Right cardiac atrium (tissue), 5 donors: ENCODE data around the gene ORC2. TPM values are rescaled to one million over a fixed set of nuclear protein-coding genes. Genes with fewer than 3 reads are reported as not detected.
A peak's percentile ranks its signal among the peaks of the same experiment; 100 is the strongest.
"Not testable (repeated sequence)": the region's sequence is repeated elsewhere in the genome, so short reads cannot be mapped to it uniquely, and the experiment has no call there.

Experiments used
- ATAC-seq, 2 donors: fragments of 200-7000 bp; cut with Tn5 transposase; one replicate each; pipeline versions ENCODE4 v1.8.0 to v1.9.1; 2020; ENCODE audit warnings: moderate library complexity in 2 of 2, mild to moderate bottlenecking in 1 of 2
- DNase-seq, 3 donors: peaks; one replicate each; pipeline ENCODE4 v3.0.0-alpha.2; 2020
- H3K27ac ChIP-seq: one replicate; pipeline ENCODE4 v1.5.1; 2013; ENCODE audit warnings: mild to moderate bottlenecking, low read length, control low read depth, moderate library complexity
- H3K27me3 ChIP-seq: one replicate; pipeline ENCODE4 v1.6.1; 2013; ENCODE audit not compliant: control insufficient read depth, insufficient read depth
- H3K4me1 ChIP-seq: one replicate; pipeline ENCODE4 v1.6.1; 2013; ENCODE audit warnings: low read length; ENCODE audit not compliant: control insufficient read depth, insufficient read depth
- H3K4me3 ChIP-seq: one replicate; pipeline ENCODE4 v1.5.1; 2013; ENCODE audit warnings: low read length, control low read depth
- H3K9me3 ChIP-seq: one replicate; pipeline ENCODE4 v1.6.1; 2013; ENCODE audit warnings: low read length; ENCODE audit not compliant: control insufficient read depth
- WGBS: extraction: QIAGEN DNeasy Blood & Tissue Kit; methylation state at CpG from one replicate; pipeline ENCODE4 v1.1.7; 2013; 5-methylcytosine and 5-hydroxymethylcytosine counted together
- intact Hi-C, 4 donors: fragments of 100-400 bp; cut with DNase I; formaldehyde crosslinking; loops; one replicate each; pipeline versions ENCODE4 v1.11.0 to v1.14.0; 2022 to 2023
- long read RNA-seq, 4 donors: library from polyadenylated mRNA; unstranded; transcript quantifications; one replicate each; pipeline ENCODE4 v2.0.0, GENCODE V29; 2020 to 2021
- polyA plus RNA-seq: library from polyadenylated mRNA; stranded (reverse); fragments of 200-250 nt; gene quantifications from one replicate; pipeline ENCODE4 v1.2.3, GENCODE V29; 2013
- total RNA-seq, 4 donors: library from RNA; stranded (reverse); fragmentation: NEBNext Ultra II Directional; extraction: Animal tissue kit (Norgen Biotek cat#: 25700); gene quantifications; one replicate each; pipeline ENCODE4 v1.2.1, GENCODE V29; 2021
- donor health status: healthy with polysubstance abuse.
- donor health status: DM: no; HTN: yes; CAD: no.
- donor health status: DM: no; HTN: no; CAD: no.
- donor health status: DM: no; HTN: yes; CAD: no; lungs with severe emphysema.
- donor health status: DM: yes; HTN: yes; CAD: no.

Gene ORC2
- 10 to 100 TPM; 23.0 to 25.8 (median 23.7) TPM for total RNA-seq
- polyA plus RNA-seq = 9.4 TPM
- long read RNA-seq, donor 1, full-length matches to known transcripts = 7 of 14 reads
- long read RNA-seq, donor 1, partial matches to known transcripts = 1 of 14 reads
- long read RNA-seq, donor 1, other reads (novel, unspliced or antisense) = 6 of 14 reads
- long read RNA-seq, donor 2, full-length matches to known transcripts = 4 of 5 reads
- long read RNA-seq, donor 2, partial matches to known transcripts = 0 of 5 reads
- long read RNA-seq, donor 2, other reads (novel, unspliced or antisense) = 1 of 5 reads
- long read RNA-seq, donor 3, full-length matches to known transcripts = 6 of 9 reads
- long read RNA-seq, donor 3, partial matches to known transcripts = 2 of 9 reads
- long read RNA-seq, donor 3, other reads (novel, unspliced or antisense) = 1 of 9 reads
- long read RNA-seq, donor 4, partial matches to known transcripts = 0 of 1 reads
- long read RNA-seq, donor 4, other reads (novel, unspliced or antisense) = 1 of 1 reads

DNA sequence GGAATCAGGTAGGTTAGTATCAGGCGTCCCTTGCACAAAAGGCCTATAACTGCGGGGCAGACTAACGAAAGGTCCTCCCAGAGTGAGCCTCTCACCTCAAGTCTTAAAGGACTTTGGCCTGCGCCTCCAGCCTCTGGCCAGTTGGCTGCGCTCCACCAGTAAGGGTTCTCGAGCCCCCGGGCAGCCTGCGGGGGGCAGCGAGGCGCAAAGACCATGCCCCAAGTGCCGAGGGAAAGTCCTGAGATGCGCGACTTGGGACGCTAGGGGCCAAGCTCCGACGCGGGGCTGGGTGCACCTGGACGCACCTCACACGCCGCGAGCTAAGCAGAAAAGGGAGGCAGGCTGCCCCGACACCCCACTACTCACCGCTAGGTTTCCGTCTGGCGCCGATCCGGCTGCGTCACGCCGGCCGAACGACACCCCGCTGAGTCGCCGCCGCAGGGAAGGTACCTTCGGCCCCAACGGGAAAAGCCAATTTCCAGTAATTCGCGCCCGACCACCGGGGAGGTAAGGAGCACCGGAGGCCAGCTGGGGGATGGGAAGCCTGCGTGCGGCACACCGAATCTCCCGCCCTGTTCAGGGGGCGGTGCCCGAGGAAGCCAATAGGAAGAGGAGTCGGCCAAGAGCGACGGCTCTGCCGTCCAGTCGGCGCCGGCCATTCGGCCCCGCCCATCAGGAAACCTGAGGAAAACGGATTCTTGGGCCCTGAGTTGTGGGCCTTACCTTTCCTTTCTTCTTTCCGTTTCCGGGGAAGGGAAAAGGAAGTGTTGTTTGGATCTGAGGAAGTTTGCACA, at the start of gene ORC2:
TSS of gene ORC2 (minus strand) at position 537 of the 794 bp plus-strand sequence. CDS start 5,537 bp downstream, outside the sequence.
- intact Hi-C loops = no loop called here
- DNase-seq = peak; percentile 95 to 98 (median 98)
- H3K4me1 ChIP-seq = peaks cover 1% of the 10 kb centered on the region
- no peaks in the 10 kb centered on the region for H3K27me3 ChIP-seq
- H3K4me3 ChIP-seq = peak within 1 kb of the TSS; percentile 52
- no peaks in the 10 kb centered on the region for H3K9me3 ChIP-seq
- WGBS = under 1% methylated on average over 61 of the region's 61 CpGs
- H3K27ac ChIP-seq = peak within 1 kb of the TSS; percentile 54
- ATAC-seq = peak; percentile 99 to 100

DNA sequence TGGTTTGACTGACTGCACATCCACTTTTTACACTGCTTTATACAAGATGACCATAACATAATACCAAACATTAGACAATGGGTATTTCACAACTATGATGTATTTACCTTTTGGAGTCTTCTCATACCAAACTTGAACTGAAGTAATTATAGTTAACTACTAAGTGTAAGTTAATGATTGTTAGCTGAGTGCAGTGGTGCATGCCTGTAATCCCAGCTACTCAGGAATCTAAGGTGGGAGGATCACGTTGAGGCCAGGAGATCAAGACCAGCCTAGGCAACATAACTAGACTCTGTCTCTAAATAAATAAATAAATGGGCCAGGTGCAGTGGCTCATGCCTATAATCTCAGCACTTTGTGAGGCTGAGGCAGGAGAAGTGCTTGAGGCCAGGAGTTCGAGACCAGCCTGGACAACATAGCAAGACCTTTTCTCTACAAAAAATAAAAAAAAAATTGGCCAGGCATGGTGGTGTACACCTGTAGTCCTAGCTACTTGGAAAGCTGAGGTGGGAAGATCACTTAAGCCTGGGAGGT, 44.9 kb upstream of the ORC2 start:
- no peak for ATAC-seq
- WGBS = 98% methylated on average over 2 of the region's 2 CpGs
- no peak for DNase-seq
- Histone ChIP-seq H3K27me3 (no peaks in the 10 kb centered on the region), H3K4me1 (no peaks in the 10 kb centered on the region), H3K4me3 (no peak overlapping the region), H3K9me3 (no peaks in the 10 kb centered on the region), H3K27ac (no peak overlapping the region)
- intact Hi-C loops = no loop called here

DNA sequence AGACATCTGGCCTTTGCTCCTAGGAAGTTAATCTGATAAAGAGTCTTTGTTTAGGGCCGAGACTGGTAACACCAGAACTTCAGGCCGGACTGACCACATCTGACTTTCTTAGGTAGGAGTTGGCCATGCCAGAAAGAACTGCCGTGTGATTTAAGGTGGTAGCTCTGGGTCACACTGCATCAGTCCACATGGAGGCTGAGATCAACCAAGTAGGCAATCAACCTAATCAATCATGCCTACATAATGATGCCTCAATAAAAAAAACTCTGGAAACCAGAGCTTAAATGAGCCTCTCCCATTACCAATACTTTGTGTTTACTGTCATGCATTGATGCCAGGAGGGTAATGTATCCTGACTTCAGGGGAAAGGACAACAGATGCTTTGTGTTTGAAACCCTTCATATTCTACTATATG, 44.1 kb upstream of the ORC2 start:
- intact Hi-C loops = no loop called here
- H3K4me3 ChIP-seq = no peak overlapping the region
- no peaks in the 10 kb centered on the region for H3K27me3 ChIP-seq
- WGBS = 82% methylated on average over 3 of the region's 3 CpGs
- no peak for ATAC-seq
- no peaks in the 10 kb centered on the region for H3K4me1 ChIP-seq
- H3K9me3 ChIP-seq = no peaks in the 10 kb centered on the region
- H3K27ac ChIP-seq = no peak overlapping the region
- no peak for DNase-seq

DNA sequence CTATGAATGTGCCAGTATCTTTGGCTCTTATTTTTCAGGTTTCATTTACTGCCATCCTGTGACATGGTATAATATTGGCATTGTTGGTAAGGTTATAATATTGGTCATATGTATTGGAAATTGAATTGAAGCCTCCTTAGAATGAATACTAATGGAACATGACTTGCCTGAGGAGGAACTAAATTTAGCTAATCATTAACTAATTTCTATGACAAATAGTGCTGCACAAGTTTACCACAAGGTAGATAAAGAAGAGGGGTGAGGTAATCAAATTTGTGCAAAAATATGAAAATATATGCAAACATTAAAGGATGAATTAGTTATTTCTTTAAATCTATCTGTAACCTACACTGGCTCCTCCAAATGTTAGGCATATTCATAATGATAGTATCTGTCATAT, 43.2 kb upstream of the ORC2 start:
- H3K27ac ChIP-seq = no peak overlapping the region
- intact Hi-C loops = no loop called here
- no peaks in the 10 kb centered on the region for H3K27me3 ChIP-seq
- no peak overlapping the region for H3K4me3 ChIP-seq
- H3K9me3 ChIP-seq = no peaks in the 10 kb centered on the region
- no peak for ATAC-seq
- no peak for DNase-seq
- H3K4me1 ChIP-seq = no peaks in the 10 kb centered on the region

DNA sequence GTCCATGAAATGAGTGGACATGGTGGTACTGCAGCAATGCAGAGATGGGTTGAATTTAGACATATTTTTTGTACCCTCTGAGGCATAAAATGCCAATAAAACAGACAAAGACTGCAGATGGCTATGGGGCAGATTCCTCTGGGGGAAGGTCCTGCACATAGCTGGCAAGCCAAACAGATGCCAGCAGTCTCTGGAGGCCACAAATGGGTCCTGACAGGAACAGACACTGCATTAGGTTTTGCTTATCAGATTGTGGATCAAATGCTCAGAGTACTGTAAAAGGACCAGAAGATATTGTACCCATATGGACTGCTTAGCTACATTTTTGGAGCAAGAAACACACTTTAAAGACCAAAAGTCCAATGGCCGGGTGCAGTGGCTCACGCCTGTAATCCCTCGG, 40.9 kb upstream of the ORC2 start:
- H3K4me1 ChIP-seq = no peaks in the 10 kb centered on the region
- no peak for ATAC-seq
- intact Hi-C loops = no loop called here
- H3K4me3 ChIP-seq = no peak overlapping the region
- no peak overlapping the region for H3K27ac ChIP-seq
- DNase-seq = no peak
- no peaks in the 10 kb centered on the region for H3K9me3 ChIP-seq
- 95% methylated on average over 3 of the region's 3 CpGs for WGBS
- no peaks in the 10 kb centered on the region for H3K27me3 ChIP-seq

DNA sequence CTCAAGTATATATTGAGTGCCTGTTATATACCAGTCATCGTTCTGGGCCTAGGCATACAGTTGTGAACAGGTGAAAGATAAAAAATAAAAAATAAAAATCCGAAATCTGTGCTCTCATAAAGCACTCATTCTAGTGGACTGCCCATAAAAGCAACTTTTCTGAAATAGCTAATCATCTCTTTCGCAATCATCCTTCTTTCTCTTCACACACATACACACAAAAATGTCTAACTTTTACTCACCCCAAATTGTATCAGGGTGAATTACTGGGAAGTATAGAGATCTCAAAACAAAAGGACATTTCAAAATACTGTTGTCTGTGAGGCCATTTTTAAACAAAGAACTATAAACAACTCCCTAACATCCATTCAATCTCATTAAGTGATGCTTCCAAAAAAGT, 29.6 kb upstream of the ORC2 start:
- intact Hi-C loops = no loop called here
- 94% methylated on average over 3 of the region's 3 CpGs for WGBS
- Histone ChIP-seq H3K4me3 (no peak overlapping the region), H3K27me3 (no peaks in the 10 kb centered on the region), H3K9me3 (no peaks in the 10 kb centered on the region), H3K4me1 (no peaks in the 10 kb centered on the region), H3K27ac (no peak overlapping the region)
- ATAC-seq (no peak), DNase-seq (no peak)

DNA sequence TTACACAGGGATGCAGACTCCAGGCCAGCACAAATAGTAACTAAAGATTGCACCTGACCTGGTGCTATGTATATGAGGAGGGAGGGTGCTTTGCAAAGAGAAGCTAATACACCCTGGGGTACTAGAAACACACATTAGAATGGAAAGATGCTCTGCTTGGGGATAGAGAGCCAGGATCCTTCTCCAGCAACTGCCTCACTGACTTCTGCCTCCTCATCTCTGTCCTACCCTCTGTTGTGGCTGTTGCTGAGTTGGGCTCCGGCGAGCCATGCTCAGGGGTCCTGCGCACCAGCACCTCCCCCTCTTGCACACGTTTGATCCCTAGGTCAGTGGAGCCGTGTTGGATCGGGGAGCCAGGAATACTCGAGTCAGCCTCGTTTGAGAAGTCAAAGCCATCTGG, 23.7 kb upstream of the ORC2 start:
- Histone ChIP-seq H3K4me1 (no peaks in the 10 kb centered on the region), H3K27me3 (no peaks in the 10 kb centered on the region), H3K9me3 (no peaks in the 10 kb centered on the region), H3K27ac (no peak overlapping the region), H3K4me3 (no peak overlapping the region)
- DNase-seq = no peak
- ATAC-seq = no peak
- intact Hi-C loops = no loop called here
- 88% methylated on average over 8 of the region's 8 CpGs for WGBS

DNA sequence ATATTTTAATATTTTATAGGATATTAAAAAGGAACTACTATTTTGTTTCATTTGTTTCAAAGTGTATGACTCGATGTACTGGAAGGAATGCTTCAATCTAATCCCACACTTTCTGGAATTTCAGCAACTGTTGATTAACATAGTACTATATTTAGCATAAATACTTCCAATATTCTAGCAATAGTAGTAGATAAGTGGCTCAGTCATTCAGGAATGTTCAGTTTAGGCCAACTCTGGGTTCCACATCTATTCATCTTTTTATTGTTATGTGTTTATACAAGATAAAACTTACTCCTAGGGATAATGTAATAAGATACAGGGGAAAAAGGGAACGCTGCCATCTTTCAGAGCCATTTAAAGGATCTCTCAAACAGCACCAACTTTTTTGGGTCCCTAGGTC, 22.3 kb upstream of the ORC2 start:
- WGBS = 53% methylated on average over 2 of the region's 2 CpGs
- Histone ChIP-seq H3K9me3 (no peaks in the 10 kb centered on the region), H3K27ac (no peak overlapping the region), H3K4me1 (no peaks in the 10 kb centered on the region), H3K27me3 (no peaks in the 10 kb centered on the region), H3K4me3 (no peak overlapping the region)
- intact Hi-C loops = no loop called here
- DNase-seq (no peak), ATAC-seq (no peak)

DNA sequence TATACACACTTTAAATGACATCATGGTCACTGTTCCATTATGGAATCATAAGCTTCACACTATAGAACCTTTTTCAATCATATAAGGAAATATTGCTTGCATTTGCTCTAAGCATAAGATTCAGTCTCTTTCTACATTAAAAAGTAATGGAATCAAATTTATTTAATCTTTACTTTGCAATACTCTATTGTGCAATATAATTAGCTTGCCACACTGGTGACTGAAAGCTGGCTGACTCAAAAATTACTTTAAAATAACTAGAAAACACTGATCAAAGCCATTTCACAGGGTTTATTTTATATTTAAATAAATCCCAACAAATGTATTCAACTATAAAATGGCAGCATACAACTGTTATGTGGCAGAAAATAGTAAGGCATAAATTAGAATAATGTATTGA, 13.2 kb upstream of the ORC2 start:
- ATAC-seq (no peak), DNase-seq (no peak)
- no peaks in the 10 kb centered on the region for H3K27me3 ChIP-seq
- H3K27ac ChIP-seq = no peak overlapping the region
- no peaks in the 10 kb centered on the region for H3K9me3 ChIP-seq
- H3K4me1 ChIP-seq = no peaks in the 10 kb centered on the region
- H3K4me3 ChIP-seq = no peak overlapping the region
- intact Hi-C loops = no loop called here

DNA sequence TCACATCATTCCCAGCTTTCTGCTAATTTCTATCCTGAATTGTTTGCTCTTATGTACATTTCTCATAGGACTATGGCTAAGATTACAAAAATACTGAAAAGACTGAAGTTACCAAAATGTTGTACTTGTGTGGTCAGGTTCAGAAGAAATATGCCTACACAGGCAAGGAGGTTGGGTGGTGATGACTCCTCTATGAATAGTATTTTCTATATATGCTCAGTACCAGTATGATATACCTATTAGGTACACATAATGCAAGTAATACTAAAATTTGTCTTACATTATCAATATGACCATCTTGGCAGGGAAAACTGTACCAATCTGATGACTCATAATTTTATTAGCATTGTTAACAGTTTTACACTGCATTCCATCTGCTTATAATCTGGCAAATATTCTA, 12.2 kb upstream of the ORC2 start:
- intact Hi-C loops = no loop called here
- no peak overlapping the region for H3K4me3 ChIP-seq

DNA sequence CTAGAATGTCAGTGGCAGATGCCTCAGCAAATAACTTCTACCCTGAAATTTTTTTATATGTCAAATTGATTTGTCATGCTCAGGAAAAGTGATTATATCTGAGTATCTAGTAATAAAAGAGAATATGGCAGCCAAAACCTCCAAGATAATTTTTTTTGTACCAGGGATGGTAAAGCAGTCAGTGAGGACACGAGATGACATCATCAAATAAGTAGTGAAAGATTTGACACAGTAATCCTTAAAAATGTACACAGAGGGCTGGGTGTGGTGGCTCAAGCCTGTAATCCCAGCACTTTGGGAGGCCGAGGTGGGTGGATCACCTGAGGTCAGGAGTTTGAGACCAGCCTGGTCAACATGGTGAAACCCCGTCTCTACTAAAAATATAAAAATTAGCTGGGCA, 6.6 kb upstream of the ORC2 start:
- H3K27ac ChIP-seq, ATAC-seq, H3K27me3 ChIP-seq, H3K9me3 ChIP-seq, H3K4me1 ChIP-seq, intact Hi-C loops, H3K4me3 ChIP-seq, DNase-seq: not testable (repeated sequence)
- WGBS = 95% methylated on average over 3 of the region's 3 CpGs

More for the DNA sequence above, 12.2 kb upstream of the ORC2 start:
- Histone ChIP-seq H3K27me3 (no peaks in the 10 kb centered on the region), H3K4me1 (no peaks in the 10 kb centered on the region), H3K9me3 (no peaks in the 10 kb centered on the region), H3K27ac (no peak overlapping the region)
- no peak for ATAC-seq
- DNase-seq = no peak
